ENCODE measurements around the gene GATAD2B.

The GATAD2B gene

GRCh38 chr1:153922972-153923925 lies at the start of gene GATAD2B:
Gene GATAD2B (minus strand): TSS chr1:153922972. CDS start chr1:153828347, 94,625 bp downstream.
- Histone ChIP-seq H3K9me3 (ENCODE audit: control insufficient read depth in 1 of 2, low read length in 2 of 2) (no peaks in the 10 kb centered on the region), H3K27ac (ENCODE audit: low read depth, low read length) (peak within 1 kb of the TSS; percentile 75), H3K27me3 (ENCODE audit: control insufficient read depth in 1 of 2, insufficient read depth in 2 of 2, low read length in 2 of 2) (no peaks in the 10 kb centered on the region), H3K9ac (ENCODE audit: low read depth in 1 of 2, low read length in 2 of 2) (peak within 1 kb of the TSS; percentile 81 to 85), H3K4me3 (ENCODE audit: low read depth in 1 of 2, low read length in 2 of 2) (peak within 1 kb of the TSS; percentile 80 to 98), H3K36me3 (ENCODE audit: control insufficient read depth in 1 of 2, insufficient read depth in 2 of 2, low read length in 2 of 2) (peaks cover 3 to 5% of the 10 kb centered on the region in 2 donors), H3K4me1 (ENCODE audit: control insufficient read depth in 1 of 2, insufficient read depth in 2 of 2, low read length in 2 of 2) (peaks cover 28 to 29% of the 10 kb centered on the region in 2 donors)

DNA sequence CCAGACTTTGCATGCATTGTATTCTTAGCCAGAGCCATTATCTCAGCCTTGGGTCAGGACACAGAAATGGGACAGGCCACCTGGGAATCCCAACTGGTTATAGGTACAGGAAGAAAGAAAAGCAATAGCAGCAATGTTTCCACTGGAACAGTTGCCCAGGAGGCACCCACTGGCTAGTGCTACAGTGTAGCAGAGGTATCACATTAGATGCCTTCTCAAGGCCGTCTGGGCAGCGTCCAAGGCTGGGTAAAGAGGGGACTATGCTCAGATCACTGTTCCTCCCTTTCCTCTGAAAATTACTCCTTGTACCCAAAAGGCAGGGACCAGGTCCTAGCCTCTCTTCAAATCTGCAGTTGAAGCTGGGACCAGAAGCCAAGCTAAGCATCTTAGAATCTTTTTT lies 47.6 kb upstream of the GATAD2B start:
- Histone ChIP-seq H3K36me3 (ENCODE audit: control insufficient read depth in 1 of 2, insufficient read depth in 2 of 2, low read length in 2 of 2) (peaks cover 15 to 28% of the 10 kb centered on the region in 2 donors), H3K27ac (ENCODE audit: low read depth, low read length) (no peak overlapping the region), H3K9ac (ENCODE audit: low read depth in 1 of 2, low read length in 2 of 2) (no peak overlapping the region)

DNA sequence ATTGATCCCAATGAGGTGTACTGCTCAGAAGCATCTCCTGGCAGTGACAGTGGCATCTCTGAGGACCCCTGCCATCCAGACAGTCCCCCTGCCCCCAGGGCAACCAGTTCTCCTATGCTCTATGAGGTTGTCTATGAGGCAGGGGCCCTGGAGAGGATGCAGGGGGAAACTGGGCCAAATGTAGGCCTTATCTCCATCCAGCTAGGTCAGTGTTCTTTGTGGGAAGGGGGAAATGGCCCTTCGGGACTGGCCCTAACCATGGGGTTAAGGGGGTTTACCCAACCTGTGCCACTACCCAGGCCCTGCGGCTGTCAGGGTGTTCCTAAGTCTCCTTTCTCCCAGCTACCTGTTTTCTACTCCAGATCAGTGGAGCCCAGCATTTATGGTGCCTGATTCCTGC lies 46.2 kb upstream of the GATAD2B start:
- H3K27me3 ChIP-seq (ENCODE audit: control insufficient read depth in 1 of 2, insufficient read depth in 2 of 2, low read length in 2 of 2), result no peaks in the 10 kb centered on the region
- H3K27ac ChIP-seq (ENCODE audit: low read depth, low read length), result no peak overlapping the region
- H3K9me3 ChIP-seq (ENCODE audit: control insufficient read depth in 1 of 2, low read length in 2 of 2), result no peaks in the 10 kb centered on the region
- H3K4me3 ChIP-seq (ENCODE audit: low read depth in 1 of 2, low read length in 2 of 2), result peak overlapping the region; percentile 77 to 91
- H3K36me3 ChIP-seq (ENCODE audit: control insufficient read depth in 1 of 2, insufficient read depth in 2 of 2, low read length in 2 of 2), result peaks cover 8 to 18% of the 10 kb centered on the region in 2 donors
- peak overlapping the region in 1 of 2 donors; percentile 83 for H3K9ac ChIP-seq (ENCODE audit: low read depth in 1 of 2, low read length in 2 of 2)
- peaks cover 28 to 29% of the 10 kb centered on the region in 2 donors for H3K4me1 ChIP-seq (ENCODE audit: control insufficient read depth in 1 of 2, insufficient read depth in 2 of 2, low read length in 2 of 2)

More for the DNA sequence above, 47.6 kb upstream of the GATAD2B start:
- Histone ChIP-seq H3K4me1 (ENCODE audit: control insufficient read depth in 1 of 2, insufficient read depth in 2 of 2, low read length in 2 of 2) (peaks cover 23 to 26% of the 10 kb centered on the region in 2 donors), H3K27me3 (ENCODE audit: control insufficient read depth in 1 of 2, insufficient read depth in 2 of 2, low read length in 2 of 2) (no peaks in the 10 kb centered on the region), H3K9me3 (ENCODE audit: control insufficient read depth in 1 of 2, low read length in 2 of 2) (no peaks in the 10 kb centered on the region), H3K4me3 (ENCODE audit: low read depth in 1 of 2, low read length in 2 of 2) (no peak overlapping the region)

DNA sequence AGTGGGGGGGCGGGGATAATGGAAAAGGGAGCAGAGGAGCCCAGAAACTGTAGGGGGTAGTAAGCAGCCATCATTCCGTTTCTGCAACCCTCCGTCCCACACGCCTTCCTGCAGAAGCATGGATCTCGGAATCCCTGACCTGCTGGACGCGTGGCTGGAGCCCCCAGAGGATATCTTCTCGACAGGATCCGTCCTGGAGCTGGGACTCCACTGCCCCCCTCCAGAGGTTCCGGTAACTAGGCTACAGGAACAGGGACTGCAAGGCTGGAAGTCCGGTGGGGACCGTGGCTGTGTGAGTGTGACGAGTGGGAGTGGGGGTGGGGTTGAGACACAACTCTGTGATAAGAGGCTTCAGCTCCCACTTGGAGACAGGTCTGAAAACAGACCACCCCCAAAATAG lies 45.6 kb upstream of the GATAD2B start:
- Histone ChIP-seq H3K36me3 (ENCODE audit: control insufficient read depth in 1 of 2, insufficient read depth in 2 of 2, low read length in 2 of 2) (peaks cover 2 to 12% of the 10 kb centered on the region in 2 donors), H3K9ac (ENCODE audit: low read depth in 1 of 2, low read length in 2 of 2) (peak overlapping the region; percentile 83 to 84), H3K9me3 (ENCODE audit: control insufficient read depth in 1 of 2, low read length in 2 of 2) (no peaks in the 10 kb centered on the region), H3K4me1 (ENCODE audit: control insufficient read depth in 1 of 2, insufficient read depth in 2 of 2, low read length in 2 of 2) (peaks cover 28 to 31% of the 10 kb centered on the region in 2 donors), H3K27me3 (ENCODE audit: control insufficient read depth in 1 of 2, insufficient read depth in 2 of 2, low read length in 2 of 2) (no peaks in the 10 kb centered on the region), H3K27ac (ENCODE audit: low read depth, low read length) (no peak overlapping the region), H3K4me3 (ENCODE audit: low read depth in 1 of 2, low read length in 2 of 2) (peak overlapping the region; percentile 77 to 91)

- Histone ChIP-seq H3K36me3 (ENCODE audit: control insufficient read depth in 1 of 2, insufficient read depth in 2 of 2, low read length in 2 of 2) (peaks cover 0 to 8% of the 10 kb centered on the region in 2 donors), H3K9ac (ENCODE audit: low read depth in 1 of 2, low read length in 2 of 2) (peak overlapping the region; percentile 83 to 84), H3K4me3 (ENCODE audit: low read depth in 1 of 2, low read length in 2 of 2) (peak overlapping the region; percentile 77 to 91), H3K4me1 (ENCODE audit: control insufficient read depth in 1 of 2, insufficient read depth in 2 of 2, low read length in 2 of 2) (peaks cover 29 to 34% of the 10 kb centered on the region in 2 donors), H3K27ac (ENCODE audit: low read depth, low read length) (peak overlapping the region; percentile 61), H3K27me3 (ENCODE audit: control insufficient read depth in 1 of 2, insufficient read depth in 2 of 2, low read length in 2 of 2) (no peaks in the 10 kb centered on the region), H3K9me3 (ENCODE audit: control insufficient read depth in 1 of 2, low read length in 2 of 2) (no peaks in the 10 kb centered on the region)
Observed at GRCh38 chr1:153968000-153968363, 45.2 kb upstream of the GATAD2B start.

- H3K9me3 ChIP-seq (ENCODE audit: control insufficient read depth in 1 of 2, low read length in 2 of 2), result no peaks in the 10 kb centered on the region
- peaks cover 35 to 40% of the 10 kb centered on the region in 2 donors for H3K4me1 ChIP-seq (ENCODE audit: control insufficient read depth in 1 of 2, insufficient read depth in 2 of 2, low read length in 2 of 2)
- H3K36me3 ChIP-seq (ENCODE audit: control insufficient read depth in 1 of 2, insufficient read depth in 2 of 2, low read length in 2 of 2), result peaks cover 0 to 3% of the 10 kb centered on the region in 2 donors
- H3K27me3 ChIP-seq (ENCODE audit: control insufficient read depth in 1 of 2, insufficient read depth in 2 of 2, low read length in 2 of 2), result no peaks in the 10 kb centered on the region
- peak within 1 kb of the TSS; percentile 83 to 92 for H3K9ac ChIP-seq (ENCODE audit: low read depth in 1 of 2, low read length in 2 of 2)
- peak within 1 kb of the TSS; percentile 91 for H3K27ac ChIP-seq (ENCODE audit: low read depth, low read length)
- peak within 1 kb of the TSS; percentile 77 to 91 for H3K4me3 ChIP-seq (ENCODE audit: low read depth in 1 of 2, low read length in 2 of 2)
Observed at GRCh38 chr1:153967107-153967999, 44.6 kb upstream of the GATAD2B start, which contains the start of gene CREB3L4. Gene CREB3L4 (plus strand): TSS chr1:153967902. CDS start chr1:153968526, 624 bp downstream.

- peaks cover 49 to 53% of the 10 kb centered on the region in 2 donors for H3K4me1 ChIP-seq (ENCODE audit: control insufficient read depth in 1 of 2, insufficient read depth in 2 of 2, low read length in 2 of 2)
- peak overlapping the region; percentile 71 to 94 for H3K9ac ChIP-seq (ENCODE audit: low read depth in 1 of 2, low read length in 2 of 2)
- peaks cover 0 to 11% of the 10 kb centered on the region in 2 donors for H3K36me3 ChIP-seq (ENCODE audit: control insufficient read depth in 1 of 2, insufficient read depth in 2 of 2, low read length in 2 of 2)
Observed at GRCh38 chr1:153963850-153964331, 41.1 kb upstream of the GATAD2B start.

DNA sequence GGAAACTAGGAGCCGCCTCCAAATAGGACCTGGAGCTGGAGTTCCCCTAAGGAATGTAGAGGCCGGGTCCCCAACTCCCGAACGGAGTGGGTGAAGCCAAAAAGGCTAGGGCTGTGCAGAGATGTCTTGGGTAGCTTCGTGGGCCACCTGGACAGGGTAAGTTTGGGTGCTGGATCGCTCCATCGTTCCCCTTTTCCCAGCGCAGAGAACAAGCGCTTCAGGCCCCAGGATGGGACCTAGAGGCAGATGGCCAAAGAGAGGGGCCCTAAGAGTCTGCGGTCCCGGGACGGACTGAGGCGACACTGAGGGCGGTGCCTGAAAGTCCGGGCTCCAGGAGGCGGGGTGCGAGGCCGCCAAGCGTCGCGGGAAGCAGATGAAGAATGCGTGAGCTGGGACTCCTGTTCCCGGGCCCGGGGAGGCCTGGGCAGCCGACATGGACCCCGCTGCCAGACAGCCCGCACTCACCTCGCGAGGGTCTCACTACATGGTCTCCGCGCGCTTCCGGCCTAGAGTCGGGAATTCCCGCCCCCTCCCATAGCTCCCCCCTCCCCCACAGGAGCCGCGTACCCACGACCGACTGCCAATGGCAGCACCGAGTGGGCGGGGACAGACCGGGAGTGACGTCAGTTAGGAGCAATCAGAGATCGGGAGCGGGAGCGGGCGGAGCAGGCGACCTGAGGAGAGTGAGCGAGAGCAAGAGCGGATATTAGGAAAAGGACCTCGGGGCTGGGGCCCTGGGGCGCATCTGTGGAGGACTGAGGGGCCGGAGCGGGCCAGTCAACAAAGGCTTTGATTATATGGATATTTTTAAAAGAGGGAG lies 40.5 kb upstream of the GATAD2B start, which contains the start of gene SLC39A1:
SLC39A1 (minus strand) TSS at position 508 of the 820 bp plus-strand sequence. CDS start 822 bp downstream, outside the sequence.
- H3K27me3 ChIP-seq (ENCODE audit: control insufficient read depth in 1 of 2, insufficient read depth in 2 of 2, low read length in 2 of 2), result no peaks in the 10 kb centered on the region
- peak within 1 kb of the TSS; percentile 77 to 95 for H3K4me3 ChIP-seq (ENCODE audit: low read depth in 1 of 2, low read length in 2 of 2)
- peak within 1 kb of the TSS; percentile 83 for H3K27ac ChIP-seq (ENCODE audit: low read depth, low read length)
- H3K4me1 ChIP-seq (ENCODE audit: control insufficient read depth in 1 of 2, insufficient read depth in 2 of 2, low read length in 2 of 2), result peaks cover 46 to 49% of the 10 kb centered on the region in 2 donors
- peak within 1 kb of the TSS; percentile 94 to 99 for H3K9ac ChIP-seq (ENCODE audit: low read depth in 1 of 2, low read length in 2 of 2)
- no peaks in the 10 kb centered on the region for H3K9me3 ChIP-seq (ENCODE audit: control insufficient read depth in 1 of 2, low read length in 2 of 2)
- H3K36me3 ChIP-seq (ENCODE audit: control insufficient read depth in 1 of 2, insufficient read depth in 2 of 2, low read length in 2 of 2), result peaks cover 0 to 11% of the 10 kb centered on the region in 2 donors

More at GRCh38 chr1:153963850-153964331, 41.1 kb upstream of the GATAD2B start:
- peak overlapping the region; percentile 77 to 95 for H3K4me3 ChIP-seq (ENCODE audit: low read depth in 1 of 2, low read length in 2 of 2)
- peak overlapping the region; percentile 83 for H3K27ac ChIP-seq (ENCODE audit: low read depth, low read length)
- H3K9me3 ChIP-seq (ENCODE audit: control insufficient read depth in 1 of 2, low read length in 2 of 2), result no peaks in the 10 kb centered on the region
- H3K27me3 ChIP-seq (ENCODE audit: control insufficient read depth in 1 of 2, insufficient read depth in 2 of 2, low read length in 2 of 2), result no peaks in the 10 kb centered on the region

All from duodenal mucosa (tissue), 2 donors.